Mesodermal cell (in vitro differentiated cells): ENCODE data around the gene CAMK1D.

Experiments used
- H3K27ac ChIP-seq: 2 replicates; pipeline ENCODE4 v1.7.0; 2013; ENCODE audit warnings: mild to moderate bottlenecking, low read depth, low read length, moderate library complexity; ENCODE audit not compliant: severe bottlenecking
- H3K36me3 ChIP-seq: 2 replicates; pipeline ENCODE4 v1.7.1; 2013; ENCODE audit warnings: mild to moderate bottlenecking, low read length, moderate library complexity; ENCODE audit not compliant: control insufficient read depth, insufficient read depth
- H3K4me1 ChIP-seq: one replicate; pipeline ENCODE4 v1.7.1; 2013; ENCODE audit warnings: mild to moderate bottlenecking, low read length; ENCODE audit not compliant: insufficient read depth, control insufficient read depth, poor library complexity, severe bottlenecking
- H3K4me3 ChIP-seq: 2 replicates; pipeline ENCODE4 v1.7.0; 2013; ENCODE audit warnings: low read length, control low read depth, mild to moderate bottlenecking; ENCODE audit not compliant: insufficient read depth, poor library complexity, severe bottlenecking; ENCODE audit errors: extremely low read depth
- H3K9me3 ChIP-seq: 2 replicates; pipeline ENCODE4 v1.7.1; 2013; ENCODE audit warnings: mild to moderate bottlenecking, low read length, moderate library complexity; ENCODE audit not compliant: control insufficient read depth
- WGBS, 2 experiments: methylation state at CpG; one replicate each; pipeline ENCODE4 v1.1.5; 2013; ENCODE audit warnings: missing lambda C conversion rate in 2 of 2; ENCODE audit not compliant: insufficient coverage in 2 of 2; 5-methylcytosine and 5-hydroxymethylcytosine counted together

CAMK1D gene

GRCh38 chr10:12579954-12580858, 230.9 kb downstream of the CAMK1D start:
- 80 to 100% methylated on average over 1 of the region's 7 CpGs for WGBS, 2 experiments
- H3K4me3 ChIP-seq, result no peak overlapping the region
- no peak overlapping the region for H3K27ac ChIP-seq
- H3K36me3 ChIP-seq, result no peaks in the 10 kb centered on the region
- H3K4me1 ChIP-seq, result no peaks in the 10 kb centered on the region
- peaks cover 13% of the 10 kb centered on the region for H3K9me3 ChIP-seq

DNA sequence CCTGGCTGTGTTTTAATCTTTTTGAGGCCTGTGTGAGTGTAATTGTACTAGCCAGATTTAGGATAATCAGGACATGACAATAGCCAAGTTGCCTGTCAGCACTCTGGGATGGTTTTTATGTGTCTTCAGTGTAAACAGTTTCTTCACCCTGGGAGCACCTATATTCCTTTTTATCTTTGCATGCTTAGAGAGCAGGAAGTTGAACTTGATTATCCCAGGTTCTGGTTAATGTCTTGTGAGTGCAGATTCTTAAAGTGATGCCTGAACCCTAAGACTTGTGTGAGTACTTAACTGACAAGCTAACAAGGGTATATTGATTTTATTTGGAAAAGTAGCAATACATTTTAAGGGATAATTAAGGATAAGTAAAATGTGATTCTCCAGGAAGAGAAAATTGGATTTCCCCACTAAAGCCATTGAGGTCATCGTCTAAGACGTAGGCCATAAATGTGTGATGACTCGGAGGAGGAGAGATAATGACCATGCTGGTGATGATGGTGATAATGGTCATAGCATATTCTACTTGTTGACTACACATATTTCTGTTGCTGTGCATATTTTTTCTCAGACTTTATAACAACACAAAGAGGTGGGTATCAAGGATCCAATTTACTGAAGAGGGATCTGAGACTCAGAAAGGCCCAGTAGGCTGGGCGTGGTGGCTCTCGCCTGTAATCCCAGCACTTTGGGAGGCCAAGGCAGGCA, 234.7 kb downstream of the CAMK1D start:
- H3K9me3 ChIP-seq, result peaks cover 5% of the 10 kb centered on the region
- no peak overlapping the region for H3K4me3 ChIP-seq
- no peaks in the 10 kb centered on the region for H3K36me3 ChIP-seq
- H3K4me1 ChIP-seq, result peaks cover 4% of the 10 kb centered on the region
- 78 to 100% methylated on average over 2 to 5 of the region's 5 CpGs for WGBS, 2 experiments
- no peak overlapping the region for H3K27ac ChIP-seq

DNA sequence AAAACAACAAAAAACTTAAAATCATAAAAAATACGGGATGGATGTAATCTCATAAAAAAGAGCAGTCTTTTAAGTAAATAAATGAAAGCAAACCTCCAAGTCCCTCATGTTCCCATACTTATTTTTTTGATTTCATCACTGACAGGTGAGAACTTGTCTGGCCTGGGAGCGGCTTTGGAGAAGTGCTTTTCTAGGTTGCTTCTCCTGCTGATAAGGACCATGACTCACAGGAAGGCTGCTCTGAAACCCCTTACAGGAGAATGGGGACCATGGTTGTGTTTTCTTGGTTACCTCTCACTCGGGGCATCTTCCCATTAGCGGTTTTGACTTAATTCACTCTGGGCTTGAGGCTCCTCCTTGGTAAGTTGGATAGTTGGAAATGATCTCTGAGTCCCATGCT, 237.4 kb downstream of the CAMK1D start:
- no peak overlapping the region for H3K4me3 ChIP-seq
- peaks cover 5% of the 10 kb centered on the region for H3K9me3 ChIP-seq
- no peak overlapping the region for H3K27ac ChIP-seq
- H3K36me3 ChIP-seq, result no peaks in the 10 kb centered on the region
- peaks cover 4% of the 10 kb centered on the region for H3K4me1 ChIP-seq
- WGBS, 2 experiments, result 100% methylated on average over 1 to 2 of the region's 4 CpGs

DNA sequence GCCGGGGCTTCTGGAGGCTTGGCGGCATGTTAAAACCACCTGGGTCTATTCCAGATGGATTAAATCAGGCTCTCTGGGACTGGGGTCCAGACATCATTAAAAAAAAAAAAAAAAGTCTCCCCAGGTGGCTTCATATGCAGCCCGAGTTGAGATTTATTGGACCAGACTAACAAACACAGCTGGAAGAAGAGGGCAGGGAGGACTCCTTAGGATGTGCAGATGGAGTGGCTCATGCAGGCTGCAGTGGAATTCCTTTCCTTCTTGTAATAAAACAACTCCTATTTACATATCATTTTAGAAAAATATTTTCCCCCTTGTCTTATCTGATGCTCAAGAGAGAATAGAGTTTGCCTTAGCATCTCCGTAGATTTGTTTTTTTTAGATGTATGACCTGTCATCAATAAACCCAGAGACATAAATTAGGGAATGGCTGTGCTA, 238.1 kb downstream of the CAMK1D start:
- no peak overlapping the region for H3K4me3 ChIP-seq
- WGBS, 2 experiments, result 86 to 100% methylated on average over 2 to 3 of the region's 4 CpGs
- no peak overlapping the region for H3K27ac ChIP-seq
- H3K4me1 ChIP-seq, result peaks cover 4% of the 10 kb centered on the region
- H3K36me3 ChIP-seq, result no peaks in the 10 kb centered on the region
- peaks cover 5% of the 10 kb centered on the region for H3K9me3 ChIP-seq

GRCh38 chr10:12588091-12588860, 238.9 kb downstream of the CAMK1D start:
- Histone ChIP-seq H3K4me1 (peaks cover 4% of the 10 kb centered on the region), H3K36me3 (no peaks in the 10 kb centered on the region), H3K4me3 (no peak overlapping the region), H3K27ac (no peak overlapping the region), H3K9me3 (peaks cover 5% of the 10 kb centered on the region)
- 86% methylated on average over 7 of the region's 12 CpGs for WGBS, 2 experiments

GRCh38 chr10:12589291-12589690, 239.9 kb downstream of the CAMK1D start:
- H3K36me3 ChIP-seq, result no peaks in the 10 kb centered on the region
- H3K4me1 ChIP-seq, result peaks cover 4% of the 10 kb centered on the region
- peaks cover 5% of the 10 kb centered on the region for H3K9me3 ChIP-seq
- WGBS, 2 experiments, result 93 to 100% methylated on average over 6 to 7 of the region's 8 CpGs
- no peak overlapping the region for H3K27ac ChIP-seq
- H3K4me3 ChIP-seq, result no peak overlapping the region

DNA sequence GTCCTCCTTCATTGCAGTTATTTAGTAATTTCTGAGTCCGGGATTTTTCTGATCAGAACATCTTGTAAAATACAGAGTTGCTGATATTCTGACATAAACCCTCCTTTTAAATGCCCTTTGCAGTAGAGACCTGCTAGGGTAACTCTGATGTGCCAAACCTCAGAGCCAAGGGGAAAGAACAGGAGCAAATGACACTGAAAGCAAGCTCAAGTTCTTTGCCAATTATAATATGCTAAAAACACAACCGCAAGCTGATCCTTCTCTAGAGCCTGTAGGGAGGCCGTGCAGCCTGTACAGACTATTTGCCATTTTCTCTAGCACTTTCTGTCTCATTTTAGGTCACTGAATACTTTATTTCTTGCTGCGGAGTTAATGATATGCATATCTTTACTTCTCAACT, 240.4 kb downstream of the CAMK1D start:
- 92 to 93% methylated on average over 2 to 3 of the region's 4 CpGs for WGBS, 2 experiments
- Histone ChIP-seq H3K9me3 (peaks cover 5% of the 10 kb centered on the region), H3K27ac (no peak overlapping the region), H3K4me1 (peaks cover 4% of the 10 kb centered on the region), H3K4me3 (no peak overlapping the region), H3K36me3 (no peaks in the 10 kb centered on the region)

DNA sequence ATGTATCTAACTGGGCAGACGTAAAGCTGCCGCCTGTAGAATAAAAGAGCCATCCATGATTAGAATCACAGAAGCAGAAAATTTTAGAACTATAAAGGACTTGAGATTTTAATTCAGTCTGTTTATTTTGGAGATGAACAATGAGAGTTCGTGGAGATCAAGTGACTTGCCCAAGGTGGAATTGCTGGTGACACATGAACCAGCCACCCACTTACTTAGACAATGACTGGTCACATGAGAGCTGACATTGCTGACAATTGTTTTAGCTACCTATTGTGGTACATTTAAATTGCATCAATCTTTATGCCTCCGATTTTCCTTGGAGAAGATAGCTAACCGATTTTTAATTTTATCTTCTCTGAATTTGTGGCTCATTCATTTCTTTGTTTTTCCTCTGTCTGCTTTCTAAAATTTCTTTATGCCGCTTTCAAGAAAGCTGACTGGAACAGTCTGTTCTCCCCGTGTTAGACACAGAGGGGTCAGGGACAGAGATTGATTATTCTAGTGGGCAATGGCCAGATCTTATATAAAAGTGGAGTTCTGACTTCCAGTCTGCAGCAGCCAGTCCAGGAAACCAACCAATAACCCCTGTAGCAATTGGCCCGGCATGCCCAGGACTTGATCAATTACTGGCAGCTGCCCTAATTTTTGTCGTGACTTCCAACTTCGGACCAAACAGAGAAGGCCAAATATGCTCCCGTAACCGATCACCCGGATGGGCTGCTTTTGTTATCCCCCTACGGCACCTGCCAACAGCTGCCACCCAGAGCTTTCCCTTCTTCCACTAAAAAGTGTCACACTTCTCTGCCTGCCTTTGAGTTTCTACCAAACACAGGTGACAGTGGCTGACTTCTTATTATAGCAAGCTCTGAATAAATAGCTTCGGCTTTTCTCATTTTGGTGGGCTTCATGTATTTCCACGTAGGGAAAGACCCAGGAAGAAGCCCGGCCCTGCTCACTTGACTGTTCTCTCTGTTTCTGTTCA, 241.6 kb downstream of the CAMK1D start:
- Histone ChIP-seq H3K27ac (no peak overlapping the region), H3K36me3 (no peaks in the 10 kb centered on the region), H3K4me3 (no peak overlapping the region), H3K9me3 (no peaks in the 10 kb centered on the region), H3K4me1 (peaks cover 4% of the 10 kb centered on the region)
- 94 to 97% methylated on average over 11 to 15 of the region's 17 CpGs for WGBS, 2 experiments

DNA sequence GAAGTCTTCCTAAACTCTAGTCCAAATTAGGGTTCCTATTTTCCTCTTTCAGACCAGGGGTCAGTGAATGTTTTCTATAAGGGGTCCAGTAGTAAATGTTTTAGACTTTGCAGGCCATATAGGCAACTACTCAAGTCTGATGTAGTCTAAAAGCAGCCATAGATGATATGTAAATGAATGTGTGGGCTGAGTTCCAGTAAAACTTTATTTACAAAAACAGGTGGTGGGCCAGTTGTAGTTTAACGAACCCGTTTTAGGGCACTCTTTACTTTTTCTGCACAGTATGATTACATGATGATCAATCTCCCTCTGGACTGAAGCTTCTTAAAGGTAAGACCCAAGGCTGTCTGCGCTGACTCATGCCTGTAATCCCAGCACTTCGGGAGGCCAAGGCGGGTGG, 243.6 kb downstream of the CAMK1D start:
- no peaks in the 10 kb centered on the region for H3K36me3 ChIP-seq
- H3K9me3 ChIP-seq, result no peaks in the 10 kb centered on the region
- no peak overlapping the region for H3K4me3 ChIP-seq
- no peak overlapping the region for H3K27ac ChIP-seq
- H3K4me1 ChIP-seq, result no peaks in the 10 kb centered on the region
- 79 to 96% methylated on average over 5 of the region's 5 CpGs for WGBS, 2 experiments
